ENCODE data around the gene EPS8L2.

Gene EPS8L2

DNA sequence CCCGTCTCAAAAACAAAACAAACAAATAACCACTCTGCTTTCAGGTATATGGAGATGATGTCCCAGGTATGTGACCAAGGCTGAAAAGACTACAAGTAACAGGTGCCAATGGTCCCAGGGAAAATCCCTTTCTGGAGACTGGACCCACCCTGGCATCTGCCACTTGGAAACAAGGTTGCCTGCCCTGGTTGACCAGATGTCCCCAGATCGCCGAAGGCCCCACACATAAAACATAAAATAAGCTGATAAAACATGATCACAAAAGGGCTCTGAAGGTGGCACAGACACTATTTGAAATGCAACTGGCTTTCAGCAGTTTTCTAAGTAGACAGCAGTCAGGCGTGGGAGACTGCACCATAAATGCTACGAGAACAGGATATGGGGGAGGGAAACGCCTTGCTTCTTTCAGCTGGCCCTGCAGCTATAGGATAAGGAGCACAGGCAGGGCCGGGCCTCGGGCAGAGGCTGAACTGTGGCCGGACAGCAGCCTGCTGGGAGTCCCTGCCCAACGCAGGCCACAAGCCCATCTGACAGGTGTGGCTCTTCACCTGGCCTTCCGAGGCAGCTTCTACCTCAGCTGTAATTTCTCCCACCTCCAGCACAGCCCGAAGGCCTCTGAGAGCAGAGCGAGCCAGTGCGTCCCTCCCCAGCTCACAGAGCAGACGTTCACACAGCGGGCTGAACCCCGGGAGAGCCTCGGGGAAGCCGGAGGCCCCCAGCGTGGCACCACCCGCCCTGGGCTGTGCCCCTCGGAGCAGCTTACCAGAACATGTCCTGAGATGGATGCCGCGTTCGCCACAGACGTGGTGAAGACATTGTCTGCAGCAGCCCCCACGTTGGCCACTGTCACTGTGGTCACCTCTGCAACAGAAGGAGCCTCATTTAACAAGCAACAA is 15.0 kb upstream of the EPS8L2 start:
- no peak for DNase-seq

- DNase-seq = no peak
Observed at GRCh38 chr11:691710-692590, 14.1 kb upstream of the EPS8L2 start.

GRCh38 chr11:692824-693414 is 13.1 kb upstream of the EPS8L2 start:
- no peak for DNase-seq

- no peak for DNase-seq
Observed at GRCh38 chr11:693415-693831, 12.6 kb upstream of the EPS8L2 start.

GRCh38 chr11:693887-694562 is 12.0 kb upstream of the EPS8L2 start:
- peak; percentile 59 for DNase-seq

GRCh38 chr11:694563-695287 is 11.3 kb upstream of the EPS8L2 start, which contains the start of gene DEAF1:
Gene DEAF1 (minus strand): TSS chr11:695222. CDS start chr11:695047, 175 bp downstream.
- no peak for DNase-seq

- DNase-seq = peak; percentile 59
Observed at GRCh38 chr11:695288-695537, 10.8 kb upstream of the EPS8L2 start.

DNA sequence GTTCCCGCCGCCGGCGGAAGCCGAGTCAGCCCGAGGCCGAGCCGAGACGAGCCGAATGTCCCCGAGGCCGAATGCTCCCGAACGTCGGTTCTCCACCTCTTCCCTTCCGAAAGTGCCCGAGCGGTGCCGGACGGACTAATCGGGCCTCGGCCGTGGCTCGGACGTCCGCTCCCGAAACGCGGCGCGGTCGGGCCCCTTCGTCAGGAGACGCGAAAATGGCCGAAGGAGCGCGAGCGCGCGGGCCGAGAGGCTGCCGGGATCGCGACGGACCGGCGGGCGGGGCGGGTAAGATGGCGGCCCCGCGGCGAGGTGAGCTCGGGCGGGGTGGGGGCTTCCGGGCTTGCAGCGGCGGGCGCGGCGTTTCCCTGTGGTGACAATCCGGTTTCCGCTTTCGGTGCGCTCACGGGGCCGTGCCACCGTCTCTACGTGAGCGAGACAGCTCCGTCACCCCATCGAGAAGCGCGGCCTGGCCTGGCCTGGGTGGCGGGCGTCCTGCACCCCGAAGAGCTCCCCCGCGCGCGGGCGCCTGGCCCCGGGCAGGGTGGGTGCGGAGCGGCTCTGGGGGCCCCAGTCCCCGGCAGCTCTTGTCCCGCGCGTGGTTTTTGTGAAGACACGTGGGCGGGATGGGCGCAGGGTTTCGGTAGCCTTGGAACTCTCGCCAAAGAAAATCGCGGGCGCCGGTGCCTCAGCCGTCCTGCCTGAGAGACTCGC is 10.3 kb upstream of the EPS8L2 start, which contains the start of gene TMEM80:
TMEM80 (plus strand) TSS at position 279 of the 711 bp plus-strand sequence; CDS start at position 291, 12 bp downstream.
- DNase-seq = peak; percentile 57

GRCh38 chr11:696955-697491 is 9.0 kb upstream of the EPS8L2 start:
- DNase-seq = no peak

DNA sequence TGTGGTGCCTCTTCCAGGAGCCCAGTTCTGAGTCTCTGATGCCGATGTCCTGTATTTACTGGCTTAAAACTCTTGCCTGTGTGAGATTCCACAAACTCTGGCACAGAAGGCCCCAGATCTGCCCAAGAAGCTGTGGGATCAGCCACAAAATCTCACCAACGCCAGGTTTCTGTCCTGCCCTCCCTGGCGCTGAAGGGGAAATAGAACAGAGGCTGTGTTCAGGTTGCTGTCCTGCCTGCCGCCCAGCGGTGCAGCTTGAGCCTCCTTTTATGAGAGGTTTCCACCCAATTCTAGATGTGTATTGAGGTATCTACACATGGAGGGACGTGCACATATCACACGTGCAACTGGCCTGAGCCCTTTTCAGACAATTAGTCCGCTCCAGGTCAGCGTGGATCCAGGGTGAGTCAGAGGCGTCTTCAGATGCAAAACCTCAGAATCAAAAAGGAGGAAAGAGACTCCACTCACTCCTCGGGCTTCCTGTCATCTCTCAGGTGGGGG is 8.2 kb upstream of the EPS8L2 start:
- no peak for DNase-seq

GRCh38 chr11:698493-699115 is 7.4 kb upstream of the EPS8L2 start:
- DNase-seq = no peak

DNA sequence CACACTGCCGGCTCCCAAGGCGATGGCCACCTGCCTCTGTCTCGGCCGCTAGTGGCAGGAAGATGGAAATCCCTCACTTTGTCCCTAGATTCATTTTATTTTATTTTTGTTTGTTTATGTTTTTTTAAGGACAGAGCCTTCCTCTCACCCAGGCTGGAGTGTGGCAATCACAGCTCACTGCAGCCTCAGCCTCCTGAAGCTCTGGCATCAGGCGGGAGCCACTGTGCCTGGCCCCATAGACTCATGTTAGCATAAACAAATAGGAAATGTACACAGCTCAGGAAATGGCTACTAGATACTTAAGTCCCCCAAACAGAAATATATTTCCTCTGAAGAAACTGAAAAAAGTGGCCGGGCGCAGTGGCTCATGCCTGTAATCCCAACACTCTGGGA is 6.9 kb upstream of the EPS8L2 start:
- no peak for DNase-seq

DNA sequence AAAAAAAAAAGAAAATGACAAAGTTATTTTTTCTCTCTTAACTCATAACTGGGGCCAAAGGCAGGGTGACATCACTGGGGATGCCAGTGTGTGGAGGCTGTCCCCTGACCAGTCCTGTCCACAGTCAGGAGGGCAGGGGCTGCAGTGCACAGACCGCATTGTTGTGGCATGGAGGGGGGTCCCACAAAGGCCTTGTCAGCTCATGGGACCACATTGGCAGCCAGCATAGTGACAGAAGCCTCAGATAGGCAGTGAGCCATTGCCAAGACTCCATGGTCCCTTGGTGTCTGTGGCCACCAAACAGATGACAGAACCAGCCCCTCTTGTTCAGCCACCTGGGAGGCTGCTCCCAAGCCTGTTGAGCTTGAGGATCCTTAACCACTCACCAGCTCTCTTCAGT is 6.3 kb upstream of the EPS8L2 start:
- peak; percentile 43 for DNase-seq

GRCh38 chr11:701741-702461 is 4.1 kb upstream of the EPS8L2 start:
- no peak for DNase-seq

GRCh38 chr11:702462-703461 is 3.3 kb upstream of the EPS8L2 start:
- no peak for DNase-seq

DNA sequence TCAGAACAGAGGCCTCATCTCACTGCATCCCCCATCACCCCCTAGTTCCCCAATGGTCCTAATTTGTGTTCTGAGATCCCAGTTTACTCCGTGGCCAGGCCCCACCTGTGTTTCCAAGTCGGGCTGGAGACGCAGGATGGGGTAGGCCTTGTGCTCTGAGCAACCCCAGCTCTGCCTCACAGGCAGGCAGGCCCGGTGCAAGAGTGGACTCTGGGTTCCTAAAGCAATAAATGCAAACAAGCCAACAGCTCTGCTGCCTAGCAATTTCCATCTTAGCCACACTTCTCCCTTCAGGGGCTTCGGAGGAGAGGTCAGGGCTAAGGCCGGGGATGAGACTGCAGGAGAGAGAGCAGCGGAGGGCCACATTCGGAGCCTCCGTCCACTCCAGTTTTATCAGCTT is 2.5 kb upstream of the EPS8L2 start:
- DNase-seq = no peak

DNA sequence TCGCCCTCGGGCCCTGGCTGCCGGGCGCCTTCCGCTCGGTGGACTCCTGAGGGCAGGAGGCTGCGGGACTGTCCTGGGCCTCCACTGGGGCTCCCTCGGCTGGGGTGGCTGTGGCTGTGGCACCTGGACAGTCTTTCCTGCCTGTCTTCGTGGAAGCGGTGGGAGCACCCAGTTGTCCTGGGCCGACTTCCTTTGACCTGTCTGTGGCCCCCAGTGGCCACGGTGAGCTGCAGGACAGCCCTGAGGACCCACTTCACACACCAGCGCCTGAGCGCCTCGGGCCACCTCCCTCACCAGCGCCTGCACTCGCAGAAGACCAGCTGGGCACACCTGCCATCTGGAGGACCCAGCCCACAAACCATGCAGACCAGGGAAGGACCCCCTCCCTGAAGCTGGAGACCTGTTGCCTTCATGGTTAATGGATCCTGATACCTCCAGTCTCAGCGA is 1.8 kb upstream of the EPS8L2 start:
- no peak for DNase-seq
